CD4-positive, alpha-beta T cell (primary cell): Measurements from ENCODE around the gene C11orf68. TPM values are rescaled to one million over a fixed set of nuclear protein-coding genes. Genes with fewer than 3 reads are reported as not detected.
A peak's percentile ranks its signal among the peaks of the same experiment; 100 is the strongest.

Experiments used
- ATAC-seq: fragments of 200-7000 bp; cut with Tn5 transposase; one replicate; pipeline ENCODE4 v1.10.0; 2022; ENCODE audit warnings: mild to moderate bottlenecking; ENCODE audit not compliant: poor library complexity
- CTCF ChIA-PET: fragments of 350-600 bp; sonication (Branson Sonifier 250); formaldehyde crosslinking; loops from one replicate; lab custom pipeline; 2021; ENCODE audit warnings: antibody characterized with exemption, inconsistent platforms; lab: Charles Lee
- POLR2A ChIA-PET: fragments of 350-600 bp; sonication (Branson Sonifier 250); formaldehyde crosslinking; loops from one replicate; lab custom pipeline; 2021; ENCODE audit warnings: antibody characterized with exemption, inconsistent platforms; lab: Charles Lee
- DNase-seq, 14 experiments: peaks; one replicate each; pipeline ENCODE4 v3.0.0-alpha.2; 2013 to 2020; ENCODE audit warnings: mixed read lengths in 2 of 14
- H3K27ac ChIP-seq, 2 donors: one replicate each; pipeline versions ENCODE4 v1.5.1 to v1.7.0; 2013; ENCODE audit warnings: low read length in 2 of 2, low read depth in 1 of 2, mild to moderate bottlenecking in 1 of 2
- H3K27me3 ChIP-seq, 2 experiments: 1 replicate in 1 of 2; 2 replicates in 1 of 2; pipeline versions ENCODE4 v1.6.1 to v1.7.0; 2013; ENCODE audit warnings: low read length in 2 of 2, control low read depth in 1 of 2, mild to moderate bottlenecking in 1 of 2, moderate library complexity in 1 of 2; ENCODE audit not compliant: insufficient read depth in 2 of 2, control insufficient read depth in 1 of 2
- H3K36me3 ChIP-seq: one replicate; pipeline ENCODE4 v1.6.1; 2013; ENCODE audit warnings: low read length, control low read depth; ENCODE audit not compliant: insufficient read depth
- H3K4me1 ChIP-seq: one replicate; pipeline ENCODE4 v1.6.1; 2013; ENCODE audit warnings: low read length, control low read depth; ENCODE audit not compliant: insufficient read depth
- H3K4me3 ChIP-seq: one replicate; pipeline ENCODE4 v1.5.1; 2013; ENCODE audit warnings: mild to moderate bottlenecking, low read length, moderate library complexity
- H3K9me3 ChIP-seq, 2 experiments: 1 replicate in 1 of 2; 2 replicates in 1 of 2; pipeline versions ENCODE4 v1.6.1 to v1.7.0; 2013; ENCODE audit warnings: low read length in 2 of 2, mild to moderate bottlenecking in 2 of 2, control low read depth in 1 of 2, moderate library complexity in 1 of 2; ENCODE audit not compliant: control insufficient read depth in 1 of 2, insufficient read depth in 1 of 2
- H3K27ac Mint-ChIP-seq: one replicate; pipeline ENCODE4 v1.8.0; 2020; ENCODE audit warnings: mixed read lengths
- H3K27me3 Mint-ChIP-seq: one replicate; pipeline ENCODE4 v1.8.0; 2021; ENCODE audit warnings: mixed read lengths
- H3K36me3 Mint-ChIP-seq: one replicate; pipeline ENCODE4 v1.8.0; 2021; ENCODE audit warnings: low read depth, mixed read lengths
- H3K4me1 Mint-ChIP-seq: one replicate; pipeline ENCODE4 v1.8.0; 2021; ENCODE audit warnings: low read depth, mixed read lengths
- H3K4me3 Mint-ChIP-seq: one replicate; pipeline ENCODE4 v1.8.0; 2020; ENCODE audit warnings: mild to moderate bottlenecking, mixed read lengths
- H3K9me3 Mint-ChIP-seq: one replicate; pipeline ENCODE4 v1.8.0; 2020; ENCODE audit warnings: mixed read lengths
- intact Hi-C, 2 experiments: fragments of 100-400 bp; cut with DNase I in 1 of 2; cut with micrococcal nuclease in 1 of 2; formaldehyde crosslinking; loops; one replicate each; pipeline versions ENCODE4 v1.15.1 to v1.9.0; 2023 to 2025; cut with DNase I, micrococcal nuclease
- total RNA-seq, 174 experiments: library from RNA in 2 of 174; stranded (reverse) in 2 of 174; gene quantifications; one replicate each; pipeline ENCODE4 v1.2.3 and lab custom pipeline; 2021 to 2026
- TF ChIP-seq, protein P1 (sequence below): fragments of 200-600 bp; IDR thresholded peaks from one replicate; pipeline ENCODE4 v1.8.0; 2022; ENCODE audit warnings: antibody characterized with exemption, mild to moderate bottlenecking

The C11orf68 gene
- total RNA-seq, 2 experiments from 2014 or later = 13.7 to 13.8 TPM

- Mint-ChIP-seq H3K27me3 (no peaks in the 10 kb centered on the region), H3K4me3 (peak overlapping the region; percentile 55), H3K9me3 (no peaks in the 10 kb centered on the region), H3K36me3 (peaks cover 36% of the 10 kb centered on the region), H3K4me1 (peaks cover 28% of the 10 kb centered on the region), H3K27ac (peak overlapping the region; percentile 44)
- Histone ChIP-seq H3K27ac (no peak overlapping the region), H3K4me1 (peaks cover 42% of the 10 kb centered on the region), H3K4me3 (no peak overlapping the region), H3K27me3 (no peaks in the 10 kb centered on the region), H3K9me3 (no peaks in the 10 kb centered on the region), H3K36me3 (peaks cover 32% of the 10 kb centered on the region)
- ChIA-PET POLR2A (interaction anchor here (6.6 kb wide), 1 partner anchor 33 kb away, joined by 104 read pairs; the partner anchor contains the start of genes CCDC85B and FIBP), CTCF (interaction anchor here (1.0 to 4.2 kb wide), 3 partner anchors 34 to 66 kb away, joined by 3 to 16 read pairs (median 4); partner anchors contain the start of gene FIBP)
- DNase-seq (no peak), ATAC-seq (no peak)
- TF ChIP-seq, protein P1, sequence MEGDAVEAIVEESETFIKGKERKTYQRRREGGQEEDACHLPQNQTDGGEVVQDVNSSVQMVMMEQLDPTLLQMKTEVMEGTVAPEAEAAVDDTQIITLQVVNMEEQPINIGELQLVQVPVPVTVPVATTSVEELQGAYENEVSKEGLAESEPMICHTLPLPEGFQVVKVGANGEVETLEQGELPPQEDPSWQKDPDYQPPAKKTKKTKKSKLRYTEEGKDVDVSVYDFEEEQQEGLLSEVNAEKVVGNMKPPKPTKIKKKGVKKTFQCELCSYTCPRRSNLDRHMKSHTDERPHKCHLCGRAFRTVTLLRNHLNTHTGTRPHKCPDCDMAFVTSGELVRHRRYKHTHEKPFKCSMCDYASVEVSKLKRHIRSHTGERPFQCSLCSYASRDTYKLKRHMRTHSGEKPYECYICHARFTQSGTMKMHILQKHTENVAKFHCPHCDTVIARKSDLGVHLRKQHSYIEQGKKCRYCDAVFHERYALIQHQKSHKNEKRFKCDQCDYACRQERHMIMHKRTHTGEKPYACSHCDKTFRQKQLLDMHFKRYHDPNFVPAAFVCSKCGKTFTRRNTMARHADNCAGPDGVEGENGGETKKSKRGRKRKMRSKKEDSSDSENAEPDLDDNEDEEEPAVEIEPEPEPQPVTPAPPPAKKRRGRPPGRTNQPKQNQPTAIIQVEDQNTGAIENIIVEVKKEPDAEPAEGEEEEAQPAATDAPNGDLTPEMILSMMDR = no peak
- intact Hi-C loops = no loop called here
These were observed 3.7 kb upstream of the C11orf68 start for GRCh38 chr11:65922565-65922964.

- Histone ChIP-seq H3K27ac (no peak overlapping the region), H3K27me3 (no peaks in the 10 kb centered on the region), H3K36me3 (peaks cover 38% of the 10 kb centered on the region), H3K4me3 (no peak overlapping the region), H3K4me1 (peaks cover 42% of the 10 kb centered on the region), H3K9me3 (no peaks in the 10 kb centered on the region)
- ChIA-PET CTCF (interaction anchor here (4.2 kb wide), 1 partner anchor 33 kb away, joined by 16 read pairs; the partner anchor contains the start of gene FIBP), POLR2A (interaction anchor here (6.6 kb wide), 1 partner anchor 32 kb away, joined by 104 read pairs; the partner anchor contains the start of genes CCDC85B and FIBP)
- ATAC-seq (no peak), DNase-seq (no peak)
- intact Hi-C loops = no loop called here
- Mint-ChIP-seq H3K4me3 (peak overlapping the region; percentile 50), H3K27ac (peak overlapping the region; percentile 44), H3K36me3 (peaks cover 41% of the 10 kb centered on the region), H3K27me3 (no peaks in the 10 kb centered on the region), H3K9me3 (no peaks in the 10 kb centered on the region), H3K4me1 (peaks cover 27% of the 10 kb centered on the region)
- TF ChIP-seq, protein P1 = no peak
These were observed 3.0 kb upstream of the C11orf68 start for GRCh38 chr11:65921876-65922275.

DNA sequence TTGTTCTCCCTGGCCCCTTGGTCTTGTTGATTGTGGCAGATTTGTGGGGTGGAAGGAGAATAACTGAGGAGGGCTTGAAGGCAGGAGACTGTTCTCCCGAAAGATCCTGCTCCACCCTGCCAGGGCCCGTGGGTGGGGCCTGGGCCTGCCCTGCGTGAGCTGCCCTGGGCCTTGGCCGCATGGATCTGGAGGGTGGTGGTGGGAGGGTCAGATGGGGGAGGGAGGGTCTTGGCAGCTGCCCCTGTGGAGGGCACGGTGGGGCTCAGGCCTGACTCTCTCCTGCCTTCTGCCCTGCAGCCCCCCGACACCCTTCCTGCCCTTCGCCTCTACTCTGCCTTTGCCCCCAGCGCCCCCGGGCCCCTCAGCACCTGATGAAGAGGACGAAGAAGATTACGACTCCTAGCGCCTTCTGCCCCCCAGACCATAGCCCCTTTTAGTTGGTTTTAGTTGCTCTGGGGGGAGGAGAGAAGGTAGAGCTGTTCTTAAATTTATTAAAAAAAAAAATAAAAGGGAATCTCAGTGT lies 2.2 kb upstream of the C11orf68 start:
- Histone ChIP-seq H3K27me3 (no peaks in the 10 kb centered on the region), H3K9me3 (no peaks in the 10 kb centered on the region), H3K36me3 (peaks cover 45% of the 10 kb centered on the region), H3K4me3 (peak overlapping the region; percentile 84), H3K27ac (no peak overlapping the region), H3K4me1 (peaks cover 48% of the 10 kb centered on the region)
- CTCF ChIA-PET = interaction anchor here (4.2 kb wide), 1 partner anchor 33 kb away, joined by 16 read pairs; the partner anchor contains the start of gene FIBP
- intact Hi-C loops = no loop called here
- Mint-ChIP-seq H3K4me3 (peak overlapping the region; percentile 38), H3K36me3 (peaks cover 48% of the 10 kb centered on the region), H3K27me3 (no peaks in the 10 kb centered on the region), H3K27ac (no peak overlapping the region), H3K9me3 (no peaks in the 10 kb centered on the region), H3K4me1 (peaks cover 34% of the 10 kb centered on the region)
- DNase-seq (peak in 1 of 14 experiments; percentile 32), ATAC-seq (no peak)
- POLR2A ChIA-PET = interaction anchor here (6.6 kb wide), 1 partner anchor 31 kb away, joined by 104 read pairs; the partner anchor contains the start of genes CCDC85B and FIBP
- TF ChIP-seq, protein P1 = no peak
